Measurements from ENCODE around the gene FANCB.

DNA sequence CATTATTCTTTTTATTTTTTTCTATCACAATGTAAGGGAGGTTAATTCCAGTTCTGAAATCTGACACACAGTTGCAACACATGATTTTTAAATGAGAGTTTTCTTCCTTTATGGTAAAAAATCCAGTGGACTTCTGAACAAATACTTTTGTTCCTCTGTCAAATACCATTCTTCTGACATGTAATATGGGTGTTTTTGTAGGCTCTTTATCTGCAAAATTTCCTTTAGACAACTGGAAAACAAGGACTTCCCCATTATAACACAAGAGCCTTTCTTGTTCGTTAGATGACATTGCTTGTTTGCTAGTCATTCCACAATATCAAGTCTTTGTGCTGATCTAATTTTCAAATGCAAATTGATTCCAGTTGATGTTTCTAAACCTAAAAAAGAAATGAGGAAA, 7.7 kb downstream of the FANCB start:
- TF ChIP-seq CTCF (IDR thresholded peaks at IDR 0.05): no peak
- no peak for TF ChIP-seq POLR2A (IDR thresholded peaks at IDR 0.05)

Data from adrenal gland (tissue), 5 donors.